GM23338 (cell line): ENCODE data around the gene KIF4A. TPM values are rescaled to one million over a fixed set of nuclear protein-coding genes. Genes with fewer than 3 reads are reported as not detected.

Source experiments
- CREB1 ChIP-seq: fragments of 250-450 bp; sonication (Bioruptor Pico); IDR thresholded peaks from 2 replicates; pipeline ENCODE4 v1.5.0; 2020; ENCODE audit warnings: low read depth, mild to moderate bottlenecking, moderate library complexity
- EZH2 ChIP-seq: fragments of 200-600 bp; sonication (generic); IDR thresholded peaks from one replicate; pipeline ENCODE4 v1.8.0; 2017; ENCODE audit warnings: antibody characterized with exemption, mild to moderate bottlenecking, low read depth; ENCODE audit not compliant: unreplicated experiment
- EZH2phosphoT487 ChIP-seq: fragments of 200-600 bp; sonication (generic); IDR thresholded peaks from one replicate; pipeline ENCODE4 v1.8.1; 2018; ENCODE audit warnings: antibody characterized with exemption; ENCODE audit not compliant: unreplicated experiment
- NANOG ChIP-seq: IDR thresholded peaks from 2 replicates; pipeline ENCODE4 v1.6.1; 2016; ENCODE audit warnings: antibody characterized with exemption, borderline replicate concordance
- STAT1 ChIP-seq: IDR thresholded peaks from one replicate; pipeline ENCODE4 v1.6.1; 2016; ENCODE audit warnings: antibody characterized with exemption; ENCODE audit not compliant: unreplicated experiment
- polyA plus RNA-seq: library from polyadenylated mRNA; unstranded; fragments of >200 nt; fragmentation: Nextera tagmentation; extraction: Ambion mirVana; gene quantifications from 2 replicates; pipeline ENCODE4 v1.2.1, GENCODE V29; 2016
- total RNA-seq: library from RNA; depleted of rRNA; stranded (reverse); fragments of >200 nt; shearing (Covaris generic); gene quantifications from 2 replicates; pipeline ENCODE4 v1.2.3, GENCODE V29; 2014
- TF ChIP-seq, protein P1 (sequence below): fragments of 250-450 bp; sonication (Bioruptor Pico); IDR thresholded peaks from 2 replicates; pipeline ENCODE4 v1.5.0; 2020; ENCODE audit warnings: mild to moderate bottlenecking, moderate library complexity
- TF ChIP-seq, protein P2 (sequence below): IDR thresholded peaks from one replicate; pipeline ENCODE4 v1.6.1; 2018; ENCODE audit warnings: antibody characterized with exemption; ENCODE audit not compliant: unreplicated experiment
- TF ChIP-seq, protein P3 (sequence below): IDR thresholded peaks from 2 replicates; pipeline ENCODE4 v1.6.1; 2016; ENCODE audit warnings: antibody characterized with exemption

KIF4A gene
- total and polyA plus RNA-seq, 2 experiments from 2014 or later: 21.5 to 27.6 TPM

DNA sequence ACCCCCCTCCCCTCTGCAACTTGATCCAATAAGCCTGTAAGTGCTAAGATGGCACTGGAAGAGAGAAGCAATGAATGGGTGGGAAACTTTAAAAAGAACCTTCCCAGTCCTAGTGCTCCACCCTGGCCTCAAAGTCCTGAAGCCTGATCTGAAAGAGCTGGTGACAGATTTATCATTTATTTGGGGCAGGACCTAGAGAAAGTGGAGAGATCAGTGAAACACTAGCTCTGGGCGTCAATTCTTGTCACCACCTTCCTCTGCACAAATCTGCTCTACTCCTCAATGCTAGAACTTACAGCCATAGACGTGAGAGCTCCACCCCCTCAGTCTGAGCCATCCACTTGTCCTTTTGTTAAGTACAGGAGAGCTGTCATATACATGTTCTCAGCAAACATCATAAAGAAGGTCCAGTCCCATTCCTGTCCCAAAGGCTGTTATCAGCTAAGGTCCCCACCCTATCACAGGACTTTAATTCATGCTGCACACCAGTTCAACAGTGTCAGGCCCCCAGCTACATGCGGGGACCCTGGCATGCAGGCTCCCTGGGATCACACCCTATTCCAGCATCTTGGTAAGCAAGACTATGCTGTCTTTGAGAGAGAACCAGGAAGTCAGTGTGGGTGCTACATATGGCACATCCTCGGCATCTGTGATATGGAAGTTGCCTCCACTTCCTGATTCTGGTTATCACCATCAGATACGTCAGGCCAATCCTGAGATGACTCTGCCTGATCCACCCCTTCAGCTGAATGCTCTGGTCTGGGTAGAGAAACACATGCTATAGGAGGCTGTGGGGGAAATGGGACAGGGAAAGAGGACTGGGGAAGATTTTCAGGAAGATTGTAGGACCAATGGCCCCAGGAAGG is 32.2 kb upstream of the KIF4A start (continued):
- TF ChIP-seq, protein P1, sequence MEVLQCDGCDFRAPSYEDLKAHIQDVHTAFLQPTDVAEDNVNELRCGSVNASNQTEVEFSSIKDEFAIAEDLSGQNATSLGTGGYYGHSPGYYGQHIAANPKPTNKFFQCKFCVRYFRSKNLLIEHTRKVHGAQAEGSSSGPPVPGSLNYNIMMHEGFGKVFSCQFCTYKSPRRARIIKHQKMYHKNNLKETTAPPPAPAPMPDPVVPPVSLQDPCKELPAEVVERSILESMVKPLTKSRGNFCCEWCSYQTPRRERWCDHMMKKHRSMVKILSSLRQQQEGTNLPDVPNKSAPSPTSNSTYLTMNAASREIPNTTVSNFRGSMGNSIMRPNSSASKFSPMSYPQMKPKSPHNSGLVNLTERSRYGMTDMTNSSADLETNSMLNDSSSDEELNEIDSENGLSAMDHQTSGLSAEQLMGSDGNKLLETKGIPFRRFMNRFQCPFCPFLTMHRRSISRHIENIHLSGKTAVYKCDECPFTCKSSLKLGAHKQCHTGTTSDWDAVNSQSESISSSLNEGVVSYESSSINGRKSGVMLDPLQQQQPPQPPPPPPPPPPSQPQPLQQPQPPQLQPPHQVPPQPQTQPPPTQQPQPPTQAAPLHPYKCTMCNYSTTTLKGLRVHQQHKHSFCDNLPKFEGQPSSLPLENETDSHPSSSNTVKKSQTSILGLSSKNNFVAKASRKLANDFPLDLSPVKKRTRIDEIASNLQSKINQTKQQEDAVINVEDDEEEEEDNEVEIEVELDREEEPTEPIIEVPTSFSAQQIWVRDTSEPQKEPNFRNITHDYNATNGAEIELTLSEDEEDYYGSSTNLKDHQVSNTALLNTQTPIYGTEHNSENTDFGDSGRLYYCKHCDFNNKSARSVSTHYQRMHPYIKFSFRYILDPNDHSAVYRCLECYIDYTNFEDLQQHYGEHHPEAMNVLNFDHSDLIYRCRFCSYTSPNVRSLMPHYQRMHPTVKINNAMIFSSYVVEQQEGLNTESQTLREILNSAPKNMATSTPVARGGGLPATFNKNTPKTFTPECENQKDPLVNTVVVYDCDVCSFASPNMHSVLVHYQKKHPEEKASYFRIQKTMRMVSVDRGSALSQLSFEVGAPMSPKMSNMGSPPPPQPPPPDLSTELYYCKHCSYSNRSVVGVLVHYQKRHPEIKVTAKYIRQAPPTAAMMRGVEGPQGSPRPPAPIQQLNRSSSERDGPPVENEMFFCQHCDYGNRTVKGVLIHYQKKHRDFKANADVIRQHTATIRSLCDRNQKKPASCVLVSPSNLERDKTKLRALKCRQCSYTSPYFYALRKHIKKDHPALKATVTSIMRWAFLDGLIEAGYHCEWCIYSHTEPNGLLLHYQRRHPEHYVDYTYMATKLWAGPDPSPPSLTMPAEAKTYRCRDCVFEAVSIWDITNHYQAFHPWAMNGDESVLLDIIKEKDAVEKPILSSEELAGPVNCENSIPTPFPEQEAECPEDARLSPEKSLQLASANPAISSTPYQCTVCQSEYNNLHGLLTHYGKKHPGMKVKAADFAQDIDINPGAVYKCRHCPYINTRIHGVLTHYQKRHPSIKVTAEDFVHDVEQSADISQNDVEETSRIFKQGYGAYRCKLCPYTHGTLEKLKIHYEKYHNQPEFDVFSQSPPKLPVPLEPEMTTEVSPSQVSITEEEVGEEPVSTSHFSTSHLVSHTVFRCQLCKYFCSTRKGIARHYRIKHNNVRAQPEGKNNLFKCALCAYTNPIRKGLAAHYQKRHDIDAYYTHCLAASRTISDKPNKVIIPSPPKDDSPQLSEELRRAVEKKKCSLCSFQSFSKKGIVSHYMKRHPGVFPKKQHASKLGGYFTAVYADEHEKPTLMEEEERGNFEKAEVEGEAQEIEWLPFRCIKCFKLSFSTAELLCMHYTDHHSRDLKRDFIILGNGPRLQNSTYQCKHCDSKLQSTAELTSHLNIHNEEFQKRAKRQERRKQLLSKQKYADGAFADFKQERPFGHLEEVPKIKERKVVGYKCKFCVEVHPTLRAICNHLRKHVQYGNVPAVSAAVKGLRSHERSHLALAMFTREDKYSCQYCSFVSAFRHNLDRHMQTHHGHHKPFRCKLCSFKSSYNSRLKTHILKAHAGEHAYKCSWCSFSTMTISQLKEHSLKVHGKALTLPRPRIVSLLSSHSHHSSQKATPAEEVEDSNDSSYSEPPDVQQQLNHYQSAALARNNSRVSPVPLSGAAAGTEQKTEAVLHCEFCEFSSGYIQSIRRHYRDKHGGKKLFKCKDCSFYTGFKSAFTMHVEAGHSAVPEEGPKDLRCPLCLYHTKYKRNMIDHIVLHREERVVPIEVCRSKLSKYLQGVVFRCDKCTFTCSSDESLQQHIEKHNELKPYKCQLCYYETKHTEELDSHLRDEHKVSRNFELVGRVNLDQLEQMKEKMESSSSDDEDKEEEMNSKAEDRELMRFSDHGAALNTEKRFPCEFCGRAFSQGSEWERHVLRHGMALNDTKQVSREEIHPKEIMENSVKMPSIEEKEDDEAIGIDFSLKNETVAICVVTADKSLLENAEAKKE (CRISPR knock-in tag): no peak
- TF ChIP-seq CREB1 (CRISPR knock-in tag): no peak
- TF ChIP-seq, protein P2, sequence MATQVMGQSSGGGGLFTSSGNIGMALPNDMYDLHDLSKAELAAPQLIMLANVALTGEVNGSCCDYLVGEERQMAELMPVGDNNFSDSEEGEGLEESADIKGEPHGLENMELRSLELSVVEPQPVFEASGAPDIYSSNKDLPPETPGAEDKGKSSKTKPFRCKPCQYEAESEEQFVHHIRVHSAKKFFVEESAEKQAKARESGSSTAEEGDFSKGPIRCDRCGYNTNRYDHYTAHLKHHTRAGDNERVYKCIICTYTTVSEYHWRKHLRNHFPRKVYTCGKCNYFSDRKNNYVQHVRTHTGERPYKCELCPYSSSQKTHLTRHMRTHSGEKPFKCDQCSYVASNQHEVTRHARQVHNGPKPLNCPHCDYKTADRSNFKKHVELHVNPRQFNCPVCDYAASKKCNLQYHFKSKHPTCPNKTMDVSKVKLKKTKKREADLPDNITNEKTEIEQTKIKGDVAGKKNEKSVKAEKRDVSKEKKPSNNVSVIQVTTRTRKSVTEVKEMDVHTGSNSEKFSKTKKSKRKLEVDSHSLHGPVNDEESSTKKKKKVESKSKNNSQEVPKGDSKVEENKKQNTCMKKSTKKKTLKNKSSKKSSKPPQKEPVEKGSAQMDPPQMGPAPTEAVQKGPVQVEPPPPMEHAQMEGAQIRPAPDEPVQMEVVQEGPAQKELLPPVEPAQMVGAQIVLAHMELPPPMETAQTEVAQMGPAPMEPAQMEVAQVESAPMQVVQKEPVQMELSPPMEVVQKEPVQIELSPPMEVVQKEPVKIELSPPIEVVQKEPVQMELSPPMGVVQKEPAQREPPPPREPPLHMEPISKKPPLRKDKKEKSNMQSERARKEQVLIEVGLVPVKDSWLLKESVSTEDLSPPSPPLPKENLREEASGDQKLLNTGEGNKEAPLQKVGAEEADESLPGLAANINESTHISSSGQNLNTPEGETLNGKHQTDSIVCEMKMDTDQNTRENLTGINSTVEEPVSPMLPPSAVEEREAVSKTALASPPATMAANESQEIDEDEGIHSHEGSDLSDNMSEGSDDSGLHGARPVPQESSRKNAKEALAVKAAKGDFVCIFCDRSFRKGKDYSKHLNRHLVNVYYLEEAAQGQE: no peak
- TF ChIP-seq, protein P3, sequence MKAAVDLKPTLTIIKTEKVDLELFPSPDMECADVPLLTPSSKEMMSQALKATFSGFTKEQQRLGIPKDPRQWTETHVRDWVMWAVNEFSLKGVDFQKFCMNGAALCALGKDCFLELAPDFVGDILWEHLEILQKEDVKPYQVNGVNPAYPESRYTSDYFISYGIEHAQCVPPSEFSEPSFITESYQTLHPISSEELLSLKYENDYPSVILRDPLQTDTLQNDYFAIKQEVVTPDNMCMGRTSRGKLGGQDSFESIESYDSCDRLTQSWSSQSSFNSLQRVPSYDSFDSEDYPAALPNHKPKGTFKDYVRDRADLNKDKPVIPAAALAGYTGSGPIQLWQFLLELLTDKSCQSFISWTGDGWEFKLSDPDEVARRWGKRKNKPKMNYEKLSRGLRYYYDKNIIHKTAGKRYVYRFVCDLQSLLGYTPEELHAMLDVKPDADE: no peak
- TF ChIP-seq STAT1: no peak
- TF ChIP-seq EZH2: no peak
- no peak for TF ChIP-seq EZH2phosphoT487
- TF ChIP-seq NANOG: no peak
